PC-3 (cell line): ENCODE data around the gene CCL14. TPM values are rescaled to one million over a fixed set of nuclear protein-coding genes. Genes with fewer than 3 reads are reported as not detected.

ENCODE experiments used
- ATAC-seq: fragments of 200-7000 bp; cut with Tn5 transposase; 2 replicates; pipeline ENCODE4 v1.9.1; 2020; ENCODE audit warnings: mild to moderate bottlenecking, moderate library complexity
- BruUV-seq: library from RNA; stranded (reverse); fragments of 400-500 nt; replicated peaks from 2 replicates; lab custom pipeline; 2021; lab: Mats Ljungman, UMichigan
- CTCF ChIA-PET: fragments of 300-600 bp; sonication (Branson Sonifier 250); formaldehyde crosslinking; loops from one replicate; lab custom pipeline; 2022; ENCODE audit warnings: antibody characterized with exemption; lab: Charles Lee
- POLR2A ChIA-PET: fragments of 300-600 bp; sonication (Branson Sonifier 250); formaldehyde crosslinking; loops from one replicate; lab custom pipeline; 2022; ENCODE audit warnings: antibody characterized with exemption; ENCODE audit not compliant: unreplicated experiment; lab: Charles Lee
- DNase-seq: peaks from one replicate; pipeline ENCODE4 v3.0.0-alpha.2; 2015
- H2AFZ ChIP-seq: fragments of 300-600 bp; sonication (generic); 2 replicates; pipeline ENCODE4 v1.6.0; 2016; ENCODE audit warnings: antibody characterized with exemption, low read length
- H3F3A ChIP-seq: fragments of 300-600 bp; sonication (generic); one replicate; pipeline ENCODE4 v1.6.0; 2017; ENCODE audit warnings: antibody characterized with exemption, low read length, control low read depth, mild to moderate bottlenecking; ENCODE audit not compliant: unreplicated experiment
- H3K27ac ChIP-seq: fragments of 300-600 bp; sonication (generic); 2 replicates; pipeline ENCODE4 v1.5.1; 2016; ENCODE audit warnings: mild to moderate bottlenecking, low read length
- H3K27me3 ChIP-seq: fragments of 300-600 bp; sonication (generic); 2 replicates; pipeline ENCODE4 v1.6.1; 2016; ENCODE audit warnings: low read length, mixed read lengths
- H3K36me3 ChIP-seq: fragments of 300-600 bp; sonication (generic); 2 replicates; pipeline ENCODE4 v1.6.1; 2016; ENCODE audit warnings: low read depth, mixed run types, low read length, mixed read lengths
- H3K4me1 ChIP-seq: fragments of 300-600 bp; sonication (generic); 2 replicates; pipeline ENCODE4 v1.5.1; 2016; ENCODE audit warnings: low read length; ENCODE audit not compliant: insufficient read depth
- H3K4me2 ChIP-seq: fragments of 300-600 bp; sonication (generic); 2 replicates; pipeline ENCODE4 v1.6.0; 2016; ENCODE audit warnings: low read length
- H3K4me3 ChIP-seq: fragments of 300-600 bp; sonication (generic); 2 replicates; pipeline ENCODE4 v1.5.1; 2016; ENCODE audit warnings: mild to moderate bottlenecking, low read length, mixed read lengths
- H3K79me2 ChIP-seq: fragments of 300-600 bp; sonication (generic); 2 replicates; pipeline ENCODE4 v1.6.1; 2017; ENCODE audit warnings: low read length, mixed read lengths
- H3K9ac ChIP-seq: fragments of 300-600 bp; sonication (generic); 2 replicates; pipeline ENCODE4 v1.6.0; 2016; ENCODE audit warnings: mild to moderate bottlenecking, low read length
- H3K9me2 ChIP-seq: fragments of 300-600 bp; sonication (generic); replicated peaks from 2 replicates; pipeline ENCODE4 v1.6.1; 2016; ENCODE audit warnings: mixed run types, low read length, mixed read lengths
- H3K9me3 ChIP-seq: fragments of 300-600 bp; sonication (generic); 2 replicates; pipeline ENCODE4 v1.6.1; 2016; ENCODE audit warnings: low read length, mixed read lengths
- H4K20me1 ChIP-seq: fragments of 300-600 bp; sonication (generic); 2 replicates; pipeline ENCODE4 v1.6.1; 2016; ENCODE audit warnings: low read length, mixed read lengths
- EZH2 ChIP-seq: fragments of 300-600 bp; sonication (generic); IDR thresholded peaks from one replicate; pipeline ENCODE4 v1.6.1; 2017; ENCODE audit warnings: antibody characterized with exemption, mild to moderate bottlenecking, low read length; ENCODE audit not compliant: unreplicated experiment
- EZH2phosphoT487 ChIP-seq: fragments of 300-600 bp; sonication (generic); IDR thresholded peaks from 2 replicates; pipeline ENCODE4 v1.6.1; 2018; ENCODE audit warnings: mild to moderate bottlenecking, antibody characterized with exemption, low read length, borderline replicate concordance
- intact Hi-C: fragments of 100-400 bp; cut with micrococcal nuclease; formaldehyde crosslinking; loops from 2 replicates; pipeline ENCODE4 v1.9.0; 2023
- total RNA-seq: library from RNA; depleted of rRNA; stranded (reverse); fragments of >200 nt; gene quantifications from 2 replicates; pipeline ENCODE4 v1.2.3, GENCODE V29; 2014
- TF ChIP-seq, protein P1 (sequence below): fragments of 300-600 bp; sonication (generic); conservative IDR thresholded peaks from 2 replicates; pipeline ENCODE4 v1.5.1; 2017; ENCODE audit warnings: antibody characterized with exemption, low read depth, mild to moderate bottlenecking, low read length

The CCL14 gene
- total RNA-seq, 1 experiment from 2014 or later: not detected

DNA sequence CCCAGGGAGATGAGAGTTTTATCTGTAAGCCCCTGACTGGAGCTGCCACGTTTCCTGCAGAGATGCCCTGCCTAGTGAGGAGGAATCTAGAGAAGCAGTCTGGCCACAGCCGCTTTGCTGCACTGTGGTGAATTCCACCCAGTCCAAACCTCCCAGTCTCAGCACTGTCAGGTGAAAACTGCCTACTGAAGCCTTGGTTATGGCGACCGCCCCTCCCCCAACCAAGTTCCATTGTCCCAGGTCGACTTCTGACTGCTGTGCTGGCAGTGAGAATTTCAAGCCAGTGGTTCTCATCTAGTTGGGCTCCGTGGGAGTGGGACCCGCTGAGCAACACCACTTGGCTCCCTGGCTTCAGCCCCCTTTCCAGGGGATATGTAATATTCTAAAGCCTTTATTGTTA lies 32.8 kb downstream of the CCL14 start:
- no peaks in the 10 kb centered on the region for H3F3A ChIP-seq
- H3K4me1 ChIP-seq: no peaks in the 10 kb centered on the region
- no peaks in the 10 kb centered on the region for H4K20me1 ChIP-seq
- no peak for DNase-seq
- peaks cover 24% of the 10 kb centered on the region for H3K27me3 ChIP-seq
- no peaks in the 10 kb centered on the region for H3K9me2 ChIP-seq
- no peak overlapping the region for H3K9ac ChIP-seq
- no peak overlapping the region for H2AFZ ChIP-seq
- H3K4me2 ChIP-seq: no peak overlapping the region
- ATAC-seq: no peak
- H3K27ac ChIP-seq: no peak overlapping the region
- no peaks in the 10 kb centered on the region for H3K9me3 ChIP-seq
- H3K36me3 ChIP-seq: no peaks in the 10 kb centered on the region
- intact Hi-C loops: no loop called here
- TF ChIP-seq, protein P1, sequence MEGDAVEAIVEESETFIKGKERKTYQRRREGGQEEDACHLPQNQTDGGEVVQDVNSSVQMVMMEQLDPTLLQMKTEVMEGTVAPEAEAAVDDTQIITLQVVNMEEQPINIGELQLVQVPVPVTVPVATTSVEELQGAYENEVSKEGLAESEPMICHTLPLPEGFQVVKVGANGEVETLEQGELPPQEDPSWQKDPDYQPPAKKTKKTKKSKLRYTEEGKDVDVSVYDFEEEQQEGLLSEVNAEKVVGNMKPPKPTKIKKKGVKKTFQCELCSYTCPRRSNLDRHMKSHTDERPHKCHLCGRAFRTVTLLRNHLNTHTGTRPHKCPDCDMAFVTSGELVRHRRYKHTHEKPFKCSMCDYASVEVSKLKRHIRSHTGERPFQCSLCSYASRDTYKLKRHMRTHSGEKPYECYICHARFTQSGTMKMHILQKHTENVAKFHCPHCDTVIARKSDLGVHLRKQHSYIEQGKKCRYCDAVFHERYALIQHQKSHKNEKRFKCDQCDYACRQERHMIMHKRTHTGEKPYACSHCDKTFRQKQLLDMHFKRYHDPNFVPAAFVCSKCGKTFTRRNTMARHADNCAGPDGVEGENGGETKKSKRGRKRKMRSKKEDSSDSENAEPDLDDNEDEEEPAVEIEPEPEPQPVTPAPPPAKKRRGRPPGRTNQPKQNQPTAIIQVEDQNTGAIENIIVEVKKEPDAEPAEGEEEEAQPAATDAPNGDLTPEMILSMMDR: no peak
- TF ChIP-seq EZH2: no peak
- TF ChIP-seq EZH2phosphoT487: no peak
- H3K79me2 ChIP-seq: no peaks in the 10 kb centered on the region
- POLR2A ChIA-PET: no interaction called here
- no peak overlapping the region for H3K4me3 ChIP-seq
- BruUV-seq: no TSS peak
- CTCF ChIA-PET: no interaction called here

DNA sequence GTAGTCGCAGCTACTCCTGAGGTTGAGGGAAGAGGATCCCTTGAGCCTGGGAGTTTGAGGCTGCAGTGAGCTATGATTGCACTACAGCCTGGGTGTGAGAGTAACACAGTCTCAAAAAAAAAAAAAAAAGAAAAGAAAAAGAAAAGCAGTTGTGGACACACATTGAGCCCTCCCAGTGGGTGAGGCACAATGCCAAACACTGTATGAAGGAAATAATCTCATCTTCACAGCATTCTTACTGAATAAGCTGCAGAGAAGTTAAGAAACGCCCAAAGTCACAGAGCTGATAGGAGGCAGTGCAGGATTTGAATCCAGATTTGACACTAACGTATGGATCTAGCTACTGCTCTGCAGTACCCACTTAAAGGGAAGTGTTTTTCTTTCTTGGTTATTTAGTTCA lies 37.1 kb downstream of the CCL14 start:
- no peaks in the 10 kb centered on the region for H4K20me1 ChIP-seq
- H3F3A ChIP-seq: no peaks in the 10 kb centered on the region
- H3K9ac ChIP-seq: no peak overlapping the region
- CTCF ChIA-PET: interaction anchor here (0.7 kb wide), 1 partner anchor 162 kb away, joined by 8 read pairs; no protein-coding TSS in a partner anchor
- peaks cover 17% of the 10 kb centered on the region; the same call in 1 of the 2 replicates for H3K27me3 ChIP-seq
- no peaks in the 10 kb centered on the region for H3K36me3 ChIP-seq
- ATAC-seq: no peak
- POLR2A ChIA-PET: no interaction called here
- no peaks in the 10 kb centered on the region for H3K9me2 ChIP-seq
- TF ChIP-seq EZH2phosphoT487 (no peak), EZH2 (no peak)
- TF ChIP-seq, protein P1: no peak
- no peak overlapping the region for H3K4me2 ChIP-seq
- intact Hi-C loops: no loop called here
- DNase-seq: no peak
- no peak overlapping the region for H2AFZ ChIP-seq
- H3K27ac ChIP-seq: no peak overlapping the region
- no peaks in the 10 kb centered on the region for H3K9me3 ChIP-seq
- H3K4me1 ChIP-seq: no peaks in the 10 kb centered on the region
- H3K4me3 ChIP-seq: no peak overlapping the region
- no peaks in the 10 kb centered on the region for H3K79me2 ChIP-seq
- no TSS peak for BruUV-seq

DNA sequence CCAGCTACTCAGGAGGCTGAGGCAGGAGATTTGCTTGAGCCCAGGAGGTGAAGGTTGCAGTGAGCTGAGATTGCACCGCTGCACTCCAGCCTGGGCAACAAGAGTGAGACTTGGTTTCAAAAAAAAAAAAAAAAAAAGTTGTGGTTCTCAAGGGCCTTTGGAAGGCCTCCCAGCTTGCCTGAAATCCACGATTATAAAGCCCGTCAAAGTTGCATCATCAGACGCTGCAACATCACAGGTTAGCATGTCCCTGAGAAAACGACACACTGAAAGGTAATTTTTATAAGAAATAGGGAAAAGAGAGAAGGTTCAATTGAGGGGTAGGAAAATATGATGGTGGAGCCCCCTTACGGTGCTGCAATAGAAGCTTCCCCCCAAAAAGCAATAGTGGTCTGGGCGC lies 38.4 kb downstream of the CCL14 start:
- ATAC-seq: no peak
- POLR2A ChIA-PET: no interaction called here

More for the DNA sequence above, 38.4 kb downstream of the CCL14 start:
- CTCF ChIA-PET: no interaction called here
- peaks cover 6% of the 10 kb centered on the region; the same call in 1 of the 2 replicates for H3K27me3 ChIP-seq
- TF ChIP-seq EZH2 (no peak), EZH2phosphoT487 (no peak)
- TF ChIP-seq, protein P1: no peak
- no TSS peak for BruUV-seq
- no peak overlapping the region for H3K9ac ChIP-seq
- H4K20me1 ChIP-seq: no peaks in the 10 kb centered on the region
- H3K79me2 ChIP-seq: no peaks in the 10 kb centered on the region
- H3K4me3 ChIP-seq: no peak overlapping the region
- H3K9me3 ChIP-seq: no peaks in the 10 kb centered on the region
- H3K36me3 ChIP-seq: no peaks in the 10 kb centered on the region
- no peaks in the 10 kb centered on the region for H3F3A ChIP-seq
- H3K9me2 ChIP-seq: no peaks in the 10 kb centered on the region
- H3K4me1 ChIP-seq: no peaks in the 10 kb centered on the region
- H2AFZ ChIP-seq: no peak overlapping the region
- intact Hi-C loops: no loop called here
- DNase-seq: no peak
- H3K4me2 ChIP-seq: no peak overlapping the region
- no peak overlapping the region for H3K27ac ChIP-seq
